GM12878 (cell line): ENCODE results near the gene PTS. TPM values are rescaled to one million over a fixed set of nuclear protein-coding genes. Genes with fewer than 3 reads are reported as not detected.

Experiments
- ATAC-seq: fragments of 200-7000 bp; cut with Tn5 transposase; 3 replicates; pipeline ENCODE4 v1.9.1; 2020; ENCODE audit warnings: mild to moderate bottlenecking, moderate library complexity
- BruUV-seq: library from RNA; stranded (reverse); fragments of 400-500 nt; replicated peaks from 2 replicates; lab custom pipeline; 2021; lab: Mats Ljungman, UMichigan
- CTCF ChIA-PET: fragments of 300-600 bp; sonication (Branson Sonifier 250); formaldehyde crosslinking; extraction: SDS; loops from one replicate; lab custom pipeline; 2021; ENCODE audit warnings: inconsistent platforms; lab: Yijun Ruan, JAX
- POLR2A ChIA-PET: fragments of 350-600 bp; formaldehyde crosslinking; extraction: SDS; loops from one replicate; lab custom pipeline; 2021; ENCODE audit warnings: inconsistent platforms; lab: Charles Lee
- RAD21 ChIA-PET: fragments of 300-600 bp; sonication (Branson Sonifier 250); formaldehyde crosslinking; loops from one replicate; lab custom pipeline; 2023; ENCODE audit warnings: antibody characterized with exemption; ENCODE audit not compliant: unreplicated experiment; lab: Charles Lee
- SMC1A ChIA-PET: fragments of 300-600 bp; sonication (Branson Sonifier 250); formaldehyde crosslinking; loops from one replicate; lab custom pipeline; 2023; ENCODE audit not compliant: unreplicated experiment, uncharacterized antibody; lab: Charles Lee
- DNase-seq: peaks from one replicate; pipeline ENCODE4 v3.0.0-alpha.2; 2011; ENCODE audit warnings: low read depth, low spot score
- FAIRE-seq: peaks from 3 replicates; lab custom pipeline; 2011; peaks lifted over from hg19 to GRCh38; lab: Jason Lieb, UNC
- H2AFZ ChIP-seq: 2 replicates; pipeline ENCODE4 v1.6.0; 2011; ENCODE audit warnings: low read depth, low read length, control low read depth; ENCODE audit not compliant: control insufficient read depth
- H3K27ac ChIP-seq: 2 replicates; pipeline ENCODE4 v1.5.1; 2011; ENCODE audit warnings: control low read depth; ENCODE audit not compliant: control insufficient read depth, insufficient read depth
- H3K27me3 ChIP-seq, 2 experiments: replicated peaks in 1 of 2; 2 replicates each; pipeline versions ENCODE4 v1.6.0 to v1.6.1; 2011; ENCODE audit warnings: low read length in 1 of 2; ENCODE audit not compliant: control insufficient read depth in 2 of 2, insufficient read depth in 2 of 2
- H3K36me3 ChIP-seq, 2 experiments: 2 replicates each; pipeline ENCODE4 v1.5.1; 2011; ENCODE audit warnings: low read length in 1 of 2; ENCODE audit not compliant: control insufficient read depth in 2 of 2, insufficient read depth in 2 of 2
- H3K4me1 ChIP-seq: 2 replicates; pipeline ENCODE4 v1.6.1; 2011; ENCODE audit warnings: mild to moderate bottlenecking, low read length, moderate library complexity, mixed read lengths; ENCODE audit not compliant: control insufficient read depth, insufficient read depth
- H3K4me2 ChIP-seq: 2 replicates; pipeline ENCODE4 v1.6.0; 2011; ENCODE audit warnings: control low read depth; ENCODE audit not compliant: control insufficient read depth, insufficient read depth
- H3K4me3 ChIP-seq: fragments of 200-600 bp; sonication (generic); 2 replicates; pipeline ENCODE4 v1.5.1; 2016
- H3K79me2 ChIP-seq: 2 replicates; pipeline ENCODE4 v1.6.0; 2011; ENCODE audit warnings: low read length; ENCODE audit not compliant: control insufficient read depth, insufficient read depth
- H3K9ac ChIP-seq: 2 replicates; pipeline ENCODE4 v1.8.0; 2011; ENCODE audit warnings: low read length, control low read depth, mixed read lengths; ENCODE audit not compliant: control insufficient read depth, insufficient read depth
- H3K9me3 ChIP-seq: replicated peaks from 3 replicates; pipeline ENCODE4 v1.5.1; 2011; ENCODE audit warnings: mild to moderate bottlenecking, low read length; ENCODE audit not compliant: control insufficient read depth, insufficient read depth
- H4K20me1 ChIP-seq: 2 replicates; pipeline ENCODE4 v1.6.0; 2011; ENCODE audit not compliant: control insufficient read depth, insufficient read depth
- FOS ChIP-seq: IDR thresholded peaks from 3 replicates; pipeline ENCODE4 v1.6.1; 2011; ENCODE audit warnings: borderline replicate concordance; ENCODE audit not compliant: insufficient read length; ENCODE audit errors: extremely low read depth
- IKZF2 ChIP-seq, 2 experiments: fragments of 450-650 bp; IDR thresholded peaks; 2 replicates each; pipeline ENCODE4 v1.6.1; 2017; ENCODE audit warnings: mild to moderate bottlenecking in 2 of 2, moderate library complexity in 2 of 2
- LARP7 ChIP-seq: fragments of 450-650 bp; IDR thresholded peaks from 2 replicates; pipeline ENCODE4 v1.6.1; 2017; ENCODE audit warnings: mild to moderate bottlenecking
- MAX ChIP-seq: IDR thresholded peaks from 2 replicates; pipeline ENCODE4 v1.6.1; 2012; ENCODE audit warnings: low read depth, low read length, improper control_type of control experiment
- MEF2A ChIP-seq: IDR thresholded peaks from 2 replicates; pipeline ENCODE4 v1.6.1; 2011; ENCODE audit warnings: low read depth, mild to moderate bottlenecking, low read length, moderate library complexity; ENCODE audit not compliant: insufficient read depth
- NR2C1 ChIP-seq: fragments of 450-650 bp; IDR thresholded peaks from 2 replicates; pipeline ENCODE4 v1.6.1; 2017; ENCODE audit warnings: antibody characterized with exemption, mild to moderate bottlenecking, moderate library complexity
- NR2C2 ChIP-seq: IDR thresholded peaks from 2 replicates; pipeline ENCODE4 v1.6.1; 2011; ENCODE audit warnings: borderline replicate concordance, low read depth; ENCODE audit not compliant: control insufficient read depth, insufficient read length
- NR2F1 ChIP-seq: fragments of 450-650 bp; conservative IDR thresholded peaks from 2 replicates; pipeline ENCODE4 v1.6.1; 2017; ENCODE audit warnings: mild to moderate bottlenecking
- POLR2A ChIP-seq: IDR thresholded peaks from 2 replicates; pipeline ENCODE4 v1.6.1; 2011; ENCODE audit warnings: low read depth, mild to moderate bottlenecking, low read length
- RFX5 ChIP-seq: IDR thresholded peaks from 2 replicates; pipeline ENCODE4 v1.6.1; 2011; ENCODE audit warnings: low read depth, low read length, improper control_type of control experiment
- RUNX3 ChIP-seq: IDR thresholded peaks from 2 replicates; pipeline ENCODE4 v1.6.1; 2012; ENCODE audit warnings: low read length, inconsistent platforms
- WGBS: methylation state at CpG from one replicate; pipeline ENCODE4 v1.1.6; 2016; ENCODE audit warnings: low lambda C conversion rate; ENCODE audit not compliant: insufficient replicate concordance, insufficient coverage; ENCODE audit errors: missing lambda C conversion rate; 5-methylcytosine and 5-hydroxymethylcytosine counted together
- in situ Hi-C: fragments of 300-500 bp; cut with MboI; formaldehyde crosslinking; loops from 9 replicates; pipeline ENCODE4 v1.14.3; 2018; ENCODE audit warnings: mixed read lengths
- intact Hi-C: fragments of 100-400 bp; cut with micrococcal nuclease; formaldehyde crosslinking; loops from one replicate; pipeline ENCODE4 v1.14.2; 2022; ENCODE audit not compliant: unreplicated experiment
- polyA plus RNA-seq, 11 experiments: library from polyadenylated mRNA; depleted of rRNA in 4 of 11; unstranded in 6 of 11; stranded (reverse) in 5 of 11; fragments of >200 nt; fragmentation: Nextera tagmentation in 4 of 11; fragmentation: Illumina TruSeq in 1 of 11; extraction: Ambion mirVana in 4 of 11; extraction: Trizol in 1 of 11; gene quantifications; 1 replicate in 1 of 11; 2 replicates in 10 of 11; pipeline versions ENCODE4 v1.2.1 to v1.2.3, GENCODE V29; 2011 to 2016; ENCODE audit warnings: inconsistent platforms in 2 of 11, missing spikeins in 2 of 11, low read depth in 1 of 11
- total RNA-seq, 4 experiments: library from RNA; depleted of rRNA in 3 of 4; stranded (reverse); fragments of >200 nt in 3 of 4; fragmentation: Illumina TruSeq in 1 of 4; extraction: Trizol in 1 of 4; gene quantifications; 2 replicates each; pipeline versions ENCODE4 v1.2.1 to v1.2.3, GENCODE V29; 2013 to 2021
- TF ChIP-seq, protein P1 (sequence below): fragments of 450-650 bp; IDR thresholded peaks from 2 replicates; pipeline ENCODE4 v1.6.1; 2017; ENCODE audit warnings: borderline replicate concordance
- TF ChIP-seq, protein P2 (sequence below): fragments of 450-650 bp; IDR thresholded peaks from 2 replicates; pipeline ENCODE4 v1.6.1; 2017; ENCODE audit warnings: mild to moderate bottlenecking
- TF ChIP-seq, protein P3 (sequence below): fragments of 450-650 bp; IDR thresholded peaks from 2 replicates; pipeline ENCODE4 v1.6.1; 2016; ENCODE audit warnings: mild to moderate bottlenecking
- TF ChIP-seq, protein P4 (sequence below): fragments of 450-650 bp; IDR thresholded peaks from 2 replicates; pipeline ENCODE4 v1.6.1; 2017; ENCODE audit warnings: antibody characterized with exemption, mild to moderate bottlenecking, moderate library complexity

The PTS gene
- total and polyA plus RNA-seq, 10 of the 15 experiments (the other 5 are each of a cell fraction or from before 2014, with no cell fraction given): 11.7 to 47.6 (median 15.5) TPM

GRCh38 chr11:112268406-112268805 is 42.2 kb downstream of the PTS start (continued):
- TF ChIP-seq, protein P1, sequence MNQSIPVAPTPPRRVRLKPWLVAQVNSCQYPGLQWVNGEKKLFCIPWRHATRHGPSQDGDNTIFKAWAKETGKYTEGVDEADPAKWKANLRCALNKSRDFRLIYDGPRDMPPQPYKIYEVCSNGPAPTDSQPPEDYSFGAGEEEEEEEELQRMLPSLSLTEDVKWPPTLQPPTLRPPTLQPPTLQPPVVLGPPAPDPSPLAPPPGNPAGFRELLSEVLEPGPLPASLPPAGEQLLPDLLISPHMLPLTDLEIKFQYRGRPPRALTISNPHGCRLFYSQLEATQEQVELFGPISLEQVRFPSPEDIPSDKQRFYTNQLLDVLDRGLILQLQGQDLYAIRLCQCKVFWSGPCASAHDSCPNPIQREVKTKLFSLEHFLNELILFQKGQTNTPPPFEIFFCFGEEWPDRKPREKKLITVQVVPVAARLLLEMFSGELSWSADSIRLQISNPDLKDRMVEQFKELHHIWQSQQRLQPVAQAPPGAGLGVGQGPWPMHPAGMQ: no peak
- no peak for TF ChIP-seq NR2C2
- no peak for TF ChIP-seq FOS

DNA sequence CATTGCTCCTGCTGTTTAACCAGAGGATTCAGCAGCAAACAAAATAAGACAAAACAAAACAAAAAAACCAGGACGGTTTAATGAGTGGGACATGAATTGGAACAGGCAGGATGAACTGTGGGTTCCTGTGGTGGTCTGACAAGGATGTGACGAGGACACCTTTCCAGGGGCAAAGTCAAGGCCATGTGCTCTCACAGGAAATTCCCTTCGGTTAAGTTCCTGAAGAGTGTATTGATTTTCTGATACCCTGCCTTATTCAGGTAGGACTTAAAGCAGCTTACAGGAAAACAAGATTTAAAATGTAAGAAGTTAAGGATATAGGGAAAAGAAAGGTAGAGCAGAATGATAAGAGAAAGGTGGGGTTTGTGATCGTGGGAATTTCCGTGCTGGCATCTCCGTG is 42.9 kb downstream of the PTS start:
- Histone ChIP-seq H3K4me3 (no peak overlapping the region), H3K9me3 (no peaks in the 10 kb centered on the region), H3K36me3 (no peaks in the 10 kb centered on the region), H3K27me3 (no peaks in the 10 kb centered on the region), H3K27ac (no peak overlapping the region), H3K9ac (no peak overlapping the region), H4K20me1 (no peaks in the 10 kb centered on the region), H3K4me2 (no peak overlapping the region), H3K79me2 (no peaks in the 10 kb centered on the region), H3K4me1 (no peaks in the 10 kb centered on the region), H2AFZ (no peak overlapping the region)
- WGBS: 49% methylated on average over 6 of the region's 6 CpGs
- POLR2A ChIA-PET: no interaction called here
- SMC1A ChIA-PET: no interaction called here
- ATAC-seq: no peak
- FAIRE-seq: no peak
- CTCF ChIA-PET: interaction anchor here (1.4 to 1.5 kb wide), 2 partner anchors 10 to 12 kb away, joined by 3 to 9 read pairs; no protein-coding TSS in a partner anchor
- intact Hi-C loops: no loop called here
- no peak for DNase-seq
- BruUV-seq: no TSS peak
- in situ Hi-C loops: no loop called here
- RAD21 ChIA-PET: no interaction called here
- no peak for TF ChIP-seq NR2C1
- TF ChIP-seq POLR2A: no peak
- no peak for TF ChIP-seq MAX
- no peak for TF ChIP-seq RFX5
- TF ChIP-seq, protein P2, sequence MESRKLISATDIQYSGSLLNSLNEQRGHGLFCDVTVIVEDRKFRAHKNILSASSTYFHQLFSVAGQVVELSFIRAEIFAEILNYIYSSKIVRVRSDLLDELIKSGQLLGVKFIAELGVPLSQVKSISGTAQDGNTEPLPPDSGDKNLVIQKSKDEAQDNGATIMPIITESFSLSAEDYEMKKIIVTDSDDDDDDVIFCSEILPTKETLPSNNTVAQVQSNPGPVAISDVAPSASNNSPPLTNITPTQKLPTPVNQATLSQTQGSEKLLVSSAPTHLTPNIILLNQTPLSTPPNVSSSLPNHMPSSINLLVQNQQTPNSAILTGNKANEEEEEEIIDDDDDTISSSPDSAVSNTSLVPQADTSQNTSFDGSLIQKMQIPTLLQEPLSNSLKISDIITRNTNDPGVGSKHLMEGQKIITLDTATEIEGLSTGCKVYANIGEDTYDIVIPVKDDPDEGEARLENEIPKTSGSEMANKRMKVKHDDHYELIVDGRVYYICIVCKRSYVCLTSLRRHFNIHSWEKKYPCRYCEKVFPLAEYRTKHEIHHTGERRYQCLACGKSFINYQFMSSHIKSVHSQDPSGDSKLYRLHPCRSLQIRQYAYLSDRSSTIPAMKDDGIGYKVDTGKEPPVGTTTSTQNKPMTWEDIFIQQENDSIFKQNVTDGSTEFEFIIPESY: no peak
- no peak for TF ChIP-seq RUNX3
- TF ChIP-seq IKZF2 (IDR thresholded peaks at IDR 0.05): no peak
- TF ChIP-seq, protein P3, sequence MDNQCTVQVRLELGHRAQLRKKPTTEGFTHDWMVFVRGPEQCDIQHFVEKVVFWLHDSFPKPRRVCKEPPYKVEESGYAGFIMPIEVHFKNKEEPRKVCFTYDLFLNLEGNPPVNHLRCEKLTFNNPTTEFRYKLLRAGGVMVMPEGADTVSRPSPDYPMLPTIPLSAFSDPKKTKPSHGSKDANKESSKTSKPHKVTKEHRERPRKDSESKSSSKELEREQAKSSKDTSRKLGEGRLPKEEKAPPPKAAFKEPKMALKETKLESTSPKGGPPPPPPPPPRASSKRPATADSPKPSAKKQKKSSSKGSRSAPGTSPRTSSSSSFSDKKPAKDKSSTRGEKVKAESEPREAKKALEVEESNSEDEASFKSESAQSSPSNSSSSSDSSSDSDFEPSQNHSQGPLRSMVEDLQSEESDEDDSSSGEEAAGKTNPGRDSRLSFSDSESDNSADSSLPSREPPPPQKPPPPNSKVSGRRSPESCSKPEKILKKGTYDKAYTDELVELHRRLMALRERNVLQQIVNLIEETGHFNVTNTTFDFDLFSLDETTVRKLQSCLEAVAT: no peak
- no peak for TF ChIP-seq MEF2A
- TF ChIP-seq NR2F1: no peak
- TF ChIP-seq, protein P4, sequence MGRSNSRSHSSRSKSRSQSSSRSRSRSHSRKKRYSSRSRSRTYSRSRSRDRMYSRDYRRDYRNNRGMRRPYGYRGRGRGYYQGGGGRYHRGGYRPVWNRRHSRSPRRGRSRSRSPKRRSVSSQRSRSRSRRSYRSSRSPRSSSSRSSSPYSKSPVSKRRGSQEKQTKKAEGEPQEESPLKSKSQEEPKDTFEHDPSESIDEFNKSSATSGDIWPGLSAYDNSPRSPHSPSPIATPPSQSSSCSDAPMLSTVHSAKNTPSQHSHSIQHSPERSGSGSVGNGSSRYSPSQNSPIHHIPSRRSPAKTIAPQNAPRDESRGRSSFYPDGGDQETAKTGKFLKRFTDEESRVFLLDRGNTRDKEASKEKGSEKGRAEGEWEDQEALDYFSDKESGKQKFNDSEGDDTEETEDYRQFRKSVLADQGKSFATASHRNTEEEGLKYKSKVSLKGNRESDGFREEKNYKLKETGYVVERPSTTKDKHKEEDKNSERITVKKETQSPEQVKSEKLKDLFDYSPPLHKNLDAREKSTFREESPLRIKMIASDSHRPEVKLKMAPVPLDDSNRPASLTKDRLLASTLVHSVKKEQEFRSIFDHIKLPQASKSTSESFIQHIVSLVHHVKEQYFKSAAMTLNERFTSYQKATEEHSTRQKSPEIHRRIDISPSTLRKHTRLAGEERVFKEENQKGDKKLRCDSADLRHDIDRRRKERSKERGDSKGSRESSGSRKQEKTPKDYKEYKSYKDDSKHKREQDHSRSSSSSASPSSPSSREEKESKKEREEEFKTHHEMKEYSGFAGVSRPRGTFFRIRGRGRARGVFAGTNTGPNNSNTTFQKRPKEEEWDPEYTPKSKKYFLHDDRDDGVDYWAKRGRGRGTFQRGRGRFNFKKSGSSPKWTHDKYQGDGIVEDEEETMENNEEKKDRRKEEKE: no peak
- TF ChIP-seq LARP7: no peak
